ENCODE data around the gene FGFRL1.

Gene FGFRL1

DNA sequence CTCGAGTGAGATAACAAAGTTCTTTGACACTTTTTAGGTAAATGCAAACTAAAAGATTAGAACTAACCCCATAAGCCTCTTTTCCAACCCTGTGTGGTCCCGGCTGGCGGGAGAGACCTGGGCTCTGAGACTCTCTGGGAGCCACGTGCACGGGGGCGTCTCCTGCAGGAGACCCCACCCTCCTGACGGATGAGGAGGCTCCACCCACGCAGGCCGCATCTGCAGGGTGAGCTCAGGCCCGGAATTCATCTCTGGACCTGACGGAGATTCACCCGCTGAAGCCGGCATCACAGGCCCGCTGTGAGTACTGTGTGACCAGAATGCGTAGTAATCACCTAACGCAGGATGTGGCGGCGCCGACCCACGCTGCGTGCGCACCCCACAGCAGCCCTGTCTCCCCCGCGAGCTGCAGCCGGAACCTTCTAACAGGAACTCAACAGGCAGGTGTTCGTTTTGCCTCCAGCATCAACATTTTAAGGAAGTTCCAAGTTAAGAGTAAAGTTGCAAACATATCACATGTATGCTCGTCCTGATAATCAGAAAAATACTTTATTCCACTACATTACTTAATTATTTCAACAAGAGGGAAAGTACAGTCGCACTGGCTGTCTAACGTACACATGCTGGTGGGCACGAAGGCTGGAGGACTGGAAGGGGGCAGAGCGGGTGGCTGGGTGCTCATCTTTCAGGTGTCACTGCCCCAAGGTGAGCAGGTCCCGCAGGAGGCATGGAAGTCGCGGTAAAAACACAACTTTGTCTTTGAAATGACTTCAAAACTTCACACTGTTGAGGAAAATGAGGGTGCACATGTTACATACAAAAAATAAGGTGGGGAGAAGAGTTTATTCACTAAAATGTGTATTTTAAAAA is 44.5 kb downstream of the FGFRL1 start:
- DNase-seq = peak; percentile 43 to 51

DNA sequence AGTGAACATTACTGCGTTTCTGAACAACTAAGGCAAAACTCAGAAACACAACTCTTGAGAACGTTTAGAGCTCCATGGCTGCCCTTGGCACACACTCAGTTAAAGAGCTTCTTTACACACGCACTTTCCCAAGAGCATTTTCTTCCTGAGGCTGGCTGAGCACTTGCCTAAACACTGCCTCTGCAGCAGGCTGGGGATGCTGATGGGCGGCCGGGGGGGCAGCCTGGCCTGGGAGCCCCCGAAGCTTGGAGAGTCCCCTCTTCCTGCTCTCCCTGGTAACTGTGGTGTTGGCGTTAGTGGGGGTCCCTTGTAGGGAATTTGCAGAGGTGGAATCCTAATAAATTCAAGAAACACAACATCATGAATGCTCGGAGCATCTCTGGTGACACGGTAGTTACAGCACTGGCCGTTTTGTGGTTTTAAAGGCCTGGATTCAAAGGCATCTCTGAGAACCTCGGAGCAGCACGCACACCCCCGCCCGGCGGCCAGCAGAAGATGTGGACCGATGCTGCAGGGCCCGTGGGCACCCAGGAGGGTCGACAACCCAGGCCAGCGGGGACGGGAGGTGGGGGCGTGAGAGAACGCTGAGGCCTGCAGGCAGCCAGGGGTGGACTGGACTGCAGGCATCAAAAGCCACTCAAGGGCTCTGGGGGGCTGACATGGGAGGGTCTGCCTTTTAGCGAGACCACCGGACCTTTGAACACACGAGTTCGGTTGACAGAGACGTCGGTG is 45.4 kb downstream of the FGFRL1 start:
- no peak for DNase-seq

GRCh38 chr4:1057403-1057745 is 45.9 kb downstream of the FGFRL1 start:
- no peak for DNase-seq

- no peak for DNase-seq
These were observed 47.0 kb downstream of the FGFRL1 start for GRCh38 chr4:1058198-1058996.

- DNase-seq = no peak
These were observed 47.7 kb downstream of the FGFRL1 start for GRCh38 chr4:1058997-1059665.

GRCh38 chr4:1060121-1060520 is 48.7 kb downstream of the FGFRL1 start:
- no peak for DNase-seq

- DNase-seq = no peak
These were observed 49.2 kb downstream of the FGFRL1 start for GRCh38 chr4:1060621-1061020.

GRCh38 chr4:1061056-1061700 is 49.8 kb downstream of the FGFRL1 start:
- no peak for DNase-seq

- no peak for DNase-seq
These were observed 50.3 kb downstream of the FGFRL1 start for GRCh38 chr4:1061760-1062159.

- no peak for DNase-seq
These were observed 51.0 kb downstream of the FGFRL1 start for GRCh38 chr4:1062419-1062818.

- DNase-seq = no peak
These were observed 54.3 kb downstream of the FGFRL1 start for GRCh38 chr4:1065732-1066131.

GRCh38 chr4:1069394-1069793 is 58.0 kb downstream of the FGFRL1 start:
- DNase-seq = no peak

DNA sequence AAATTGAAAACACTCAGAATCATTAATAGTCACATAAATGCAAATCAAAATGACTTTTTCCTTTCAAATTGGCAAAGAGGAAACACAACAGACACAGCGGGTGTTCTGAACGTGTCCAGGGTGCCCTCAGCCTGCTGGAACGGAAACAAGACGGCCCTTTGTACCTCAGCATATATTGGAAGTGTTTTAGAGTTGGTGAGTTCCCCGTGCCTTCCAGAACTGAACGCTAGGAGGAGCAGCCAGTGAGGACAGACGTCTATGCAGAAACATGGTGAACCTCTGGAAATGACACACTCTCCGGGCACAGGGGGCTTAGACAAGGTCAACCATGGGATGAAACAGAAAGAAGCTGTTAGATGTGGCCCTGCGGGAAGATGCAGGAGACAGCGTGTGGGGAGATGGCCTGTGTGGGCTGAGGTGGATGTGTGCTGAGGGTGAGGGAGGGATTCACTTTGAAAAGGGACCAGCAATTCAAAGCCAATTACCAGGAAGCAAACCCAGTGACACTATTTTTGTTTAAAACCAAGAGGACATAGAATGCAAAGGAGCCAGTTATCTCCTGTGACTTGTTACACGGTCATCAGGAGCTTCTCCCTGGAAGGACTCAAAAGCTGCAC is 61.5 kb downstream of the FGFRL1 start:
- DNase-seq = peak; percentile 89 to 91

GRCh38 chr4:1074077-1074476 is 62.7 kb downstream of the FGFRL1 start:
- no peak for DNase-seq

DNA sequence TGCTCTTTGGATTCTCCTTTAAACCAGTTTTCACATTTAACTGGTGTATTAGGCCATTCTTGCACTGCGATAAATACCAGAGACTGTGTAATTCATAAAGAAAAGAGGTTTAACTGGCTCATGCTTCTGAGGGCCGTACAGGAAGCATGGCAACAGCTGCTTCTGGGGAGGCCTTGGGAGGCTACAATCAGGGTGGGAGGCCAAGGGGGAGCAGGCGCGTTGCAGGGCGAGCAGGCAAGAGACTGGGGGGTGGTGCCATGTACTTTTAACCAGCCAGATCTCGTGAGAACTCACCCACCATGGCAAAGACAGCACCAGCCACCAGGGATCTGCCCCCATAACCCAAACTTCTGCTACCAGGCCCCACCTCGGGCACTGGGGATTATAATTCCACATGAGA is 63.8 kb downstream of the FGFRL1 start:
- DNase-seq = no peak

- DNase-seq = no peak
These were observed 64.6 kb downstream of the FGFRL1 start for GRCh38 chr4:1075809-1076699.
